GM21723 (cell line): ENCODE data around the gene SH2D4B.

Source experiments
- ATAC-seq: cut with Tn5 transposase; IDR thresholded peaks from one replicate; pipeline ENCODE4 v1.9.1; 2021; ENCODE audit warnings: mild to moderate bottlenecking, moderate library complexity; ENCODE audit not compliant: unreplicated experiment

The SH2D4B gene

GRCh38 chr10:80503584-80504157 is 34.0 kb upstream of the SH2D4B start:
- no peak for ATAC-seq

GRCh38 chr10:80504158-80504811 is 33.4 kb upstream of the SH2D4B start:
- no peak for ATAC-seq

DNA sequence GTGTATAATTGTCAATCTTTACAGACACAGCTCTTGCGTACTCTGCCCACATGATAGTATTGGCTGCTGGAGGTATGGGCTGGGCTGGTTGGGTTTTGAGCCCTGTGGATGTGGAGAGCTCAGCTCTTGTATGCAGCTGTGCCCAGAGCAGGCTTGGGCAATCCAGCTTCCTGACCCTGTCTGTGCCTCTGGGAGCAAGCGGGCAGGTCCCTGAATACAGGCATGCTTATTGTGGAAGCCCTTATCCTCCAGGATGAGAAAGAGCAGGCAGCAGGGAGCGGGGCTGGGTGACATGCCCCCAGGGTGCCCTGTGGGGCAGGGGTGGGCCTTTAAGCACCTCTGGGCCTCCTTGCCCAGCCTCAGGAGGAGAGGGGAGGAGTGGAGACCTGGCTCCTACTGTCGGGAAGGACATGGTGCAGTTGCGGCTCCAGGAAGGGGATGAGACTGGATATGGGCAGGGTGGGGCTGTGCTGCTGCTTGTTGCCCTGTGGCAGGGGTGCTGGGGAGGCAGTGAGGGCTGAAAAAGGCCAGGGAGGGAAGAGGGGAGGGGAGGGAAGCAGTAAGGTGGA is 32.7 kb upstream of the SH2D4B start:
- ATAC-seq: no peak

DNA sequence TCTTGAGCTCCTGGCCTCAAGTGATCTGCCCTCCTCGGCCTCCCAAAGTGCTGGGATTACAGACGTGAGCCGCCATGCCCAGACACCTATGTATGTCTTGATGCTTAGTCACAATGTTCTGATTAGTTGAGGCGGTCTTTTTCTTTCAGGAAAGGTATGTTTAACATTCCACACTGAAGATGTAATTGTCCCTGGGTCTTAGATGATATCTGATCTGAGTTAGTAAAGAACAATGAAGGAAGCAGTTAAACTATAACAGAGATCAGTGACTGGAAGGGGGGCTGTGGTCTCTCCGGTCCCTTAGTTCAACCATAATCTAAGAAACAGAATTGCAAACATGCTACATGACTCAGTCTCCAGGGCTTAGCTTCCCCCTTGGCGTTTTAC is 31.5 kb upstream of the SH2D4B start:
- ATAC-seq: no peak

- no peak for ATAC-seq
Observed at GRCh38 chr10:80506836-80507487, 30.7 kb upstream of the SH2D4B start.

DNA sequence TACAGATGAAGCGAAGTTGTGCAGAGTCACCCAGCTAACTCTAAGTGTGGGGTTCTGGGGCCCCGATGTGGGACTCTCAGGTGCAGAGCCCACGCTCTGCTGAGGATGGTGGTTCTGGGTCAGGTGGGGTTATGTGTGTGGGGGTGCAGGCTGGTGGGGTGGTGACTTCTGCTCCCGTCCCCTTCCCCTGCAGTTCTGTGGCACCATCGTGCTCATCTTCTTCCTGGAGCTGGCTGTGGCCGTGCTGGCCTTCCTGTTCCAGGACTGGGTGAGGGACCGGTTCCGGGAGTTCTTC is 28.6 kb upstream of the SH2D4B start:
- no peak for ATAC-seq

DNA sequence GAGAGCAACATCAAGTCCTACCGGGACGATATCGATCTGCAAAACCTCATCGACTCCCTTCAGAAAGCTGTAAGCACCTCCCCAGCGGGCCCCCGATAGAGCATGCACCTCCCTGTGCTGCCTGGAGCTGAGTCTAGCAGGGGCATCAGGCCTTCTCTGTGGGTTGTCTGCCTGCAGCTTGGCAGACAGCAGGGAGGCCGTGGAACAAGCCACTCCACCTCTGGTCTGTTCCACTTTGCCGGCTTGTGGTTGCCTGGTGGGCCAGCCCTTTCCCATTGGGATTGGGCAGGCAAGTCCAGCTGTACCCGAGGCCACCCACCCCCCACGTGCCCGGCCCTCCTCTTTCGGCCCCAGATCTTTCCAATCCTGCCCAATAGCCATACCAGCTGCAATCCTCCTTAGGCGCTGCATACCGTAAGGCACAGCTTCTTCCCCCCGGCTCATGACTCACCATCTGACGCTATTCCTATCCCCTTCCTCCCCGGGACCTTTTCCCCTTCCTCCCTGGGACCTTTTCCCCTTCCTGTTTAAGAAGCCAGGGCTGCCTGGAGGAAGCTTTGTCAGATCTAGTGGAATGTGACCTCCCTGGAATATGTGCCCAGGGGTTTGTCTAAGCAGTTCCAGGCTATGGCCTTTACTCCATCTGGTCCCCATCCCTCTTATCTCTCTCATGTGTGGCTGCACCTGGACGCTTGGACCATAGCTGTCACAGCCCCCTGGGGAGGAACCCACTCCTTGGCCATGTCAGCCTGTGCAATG is 28.1 kb upstream of the SH2D4B start:
- no peak for ATAC-seq

- ATAC-seq: no peak
Observed at GRCh38 chr10:80512031-80512526, 25.6 kb upstream of the SH2D4B start.

DNA sequence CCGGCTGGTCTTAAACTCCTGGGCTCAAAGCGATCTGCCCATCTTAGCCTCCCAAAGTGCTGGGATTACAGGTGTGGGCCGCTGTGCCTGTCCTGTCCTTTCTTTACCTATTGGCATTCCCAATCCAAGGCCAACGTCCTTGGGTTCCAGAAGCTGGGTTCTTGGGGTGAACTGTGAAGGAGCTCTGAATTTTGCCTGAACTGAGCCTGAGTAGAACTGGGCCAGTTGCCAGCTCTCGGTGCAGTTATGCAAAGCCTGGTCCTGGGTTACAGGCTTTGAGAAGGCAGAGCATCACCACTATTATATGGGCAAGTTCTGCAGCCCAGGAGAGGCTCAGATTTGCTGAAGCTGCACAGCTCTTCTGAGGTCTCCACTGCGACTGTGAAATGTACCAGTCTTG is 24.6 kb upstream of the SH2D4B start:
- no peak for ATAC-seq

GRCh38 chr10:80515511-80515910 is 22.2 kb upstream of the SH2D4B start:
- ATAC-seq: no peak

DNA sequence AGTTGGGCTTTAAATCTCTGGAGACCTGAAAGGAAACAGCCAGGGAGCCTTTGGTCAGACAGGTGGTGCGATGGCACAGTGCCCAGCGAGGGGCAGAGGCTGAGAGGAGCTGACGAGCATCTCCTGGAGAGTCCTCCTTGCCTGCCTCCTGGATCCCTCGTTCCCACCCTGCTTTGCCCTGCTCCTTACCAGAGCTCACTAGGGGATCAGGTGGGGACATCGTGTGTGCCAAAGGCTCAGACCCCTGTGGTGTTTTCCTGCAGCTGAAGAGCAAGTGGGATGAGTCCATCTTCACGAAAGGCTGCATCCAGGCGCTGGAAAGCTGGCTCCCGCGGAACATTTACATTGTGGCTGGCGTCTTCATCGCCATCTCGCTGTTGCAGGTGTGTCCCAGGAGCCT is 21.8 kb upstream of the SH2D4B start:
- no peak for ATAC-seq

DNA sequence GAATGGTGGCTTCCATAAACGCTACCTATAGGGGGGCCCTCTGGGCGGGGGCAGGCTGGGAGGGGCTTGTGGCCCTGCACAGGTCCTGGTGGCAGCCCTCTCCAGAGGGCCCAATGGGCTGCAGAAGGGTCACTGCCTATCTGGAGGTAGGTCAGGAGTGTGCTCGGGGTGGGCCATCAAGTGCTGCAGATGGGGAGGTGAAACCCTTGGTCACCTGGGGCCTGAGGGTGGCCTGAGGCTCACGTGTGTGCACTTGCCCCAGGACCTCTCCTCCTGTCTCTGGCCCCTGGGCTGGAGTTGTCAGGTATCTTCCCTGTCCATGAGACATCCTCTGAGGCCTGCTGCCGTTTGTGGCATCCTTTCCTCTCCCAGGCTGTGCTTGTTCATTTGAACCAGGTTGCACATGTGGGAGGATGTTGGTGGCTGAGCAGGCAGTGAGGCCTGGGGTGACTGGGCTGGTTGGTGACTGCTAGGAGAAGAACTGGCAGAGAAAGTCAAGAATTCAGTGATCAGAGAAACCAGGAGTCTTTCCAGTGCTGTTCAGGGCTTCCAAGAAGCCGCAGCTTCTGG is 21.1 kb upstream of the SH2D4B start:
- ATAC-seq: no peak

- ATAC-seq: no peak
Observed at GRCh38 chr10:80517416-80518142, 20.1 kb upstream of the SH2D4B start.

GRCh38 chr10:80518143-80518806 is 19.4 kb upstream of the SH2D4B start:
- ATAC-seq: no peak

- ATAC-seq: peak; percentile 41
Observed at GRCh38 chr10:80518807-80519360, 18.8 kb upstream of the SH2D4B start.

DNA sequence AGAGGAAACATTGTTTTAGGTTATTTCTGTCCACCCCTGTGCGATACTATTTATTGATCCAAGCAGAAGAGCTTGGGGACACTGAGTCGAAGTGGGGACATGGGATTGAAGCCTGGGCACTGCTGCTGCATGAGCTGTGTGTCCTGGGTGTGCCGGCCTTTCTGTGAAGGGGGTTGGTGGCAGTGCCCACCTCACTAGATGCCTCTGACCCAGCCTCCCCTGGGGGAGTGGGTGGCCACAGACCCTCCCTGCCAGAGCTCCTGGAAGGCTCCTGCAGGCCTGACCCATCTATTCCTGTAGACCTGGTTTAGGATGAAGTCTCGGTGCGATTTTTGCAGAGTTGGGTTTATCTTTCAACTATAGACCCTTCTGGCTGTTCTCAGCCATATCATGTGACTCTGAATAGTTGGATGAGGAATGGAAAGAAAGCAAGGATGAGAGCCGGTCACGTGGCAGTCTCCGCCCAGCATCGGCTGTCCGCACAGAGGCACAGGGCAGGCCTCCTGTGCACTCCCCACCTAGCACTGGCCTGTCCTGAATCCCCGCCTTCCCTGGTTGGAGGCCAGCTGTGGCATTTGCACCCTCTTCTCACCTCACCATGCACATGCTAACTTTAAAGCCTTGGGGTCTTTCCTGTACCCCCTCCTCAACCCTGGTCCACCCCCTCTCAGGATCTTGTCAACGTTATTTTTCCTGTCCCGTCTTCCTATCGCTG is 17.6 kb upstream of the SH2D4B start:
- ATAC-seq: no peak

- ATAC-seq: no peak
Observed at GRCh38 chr10:80520661-80521470, 16.8 kb upstream of the SH2D4B start.

DNA sequence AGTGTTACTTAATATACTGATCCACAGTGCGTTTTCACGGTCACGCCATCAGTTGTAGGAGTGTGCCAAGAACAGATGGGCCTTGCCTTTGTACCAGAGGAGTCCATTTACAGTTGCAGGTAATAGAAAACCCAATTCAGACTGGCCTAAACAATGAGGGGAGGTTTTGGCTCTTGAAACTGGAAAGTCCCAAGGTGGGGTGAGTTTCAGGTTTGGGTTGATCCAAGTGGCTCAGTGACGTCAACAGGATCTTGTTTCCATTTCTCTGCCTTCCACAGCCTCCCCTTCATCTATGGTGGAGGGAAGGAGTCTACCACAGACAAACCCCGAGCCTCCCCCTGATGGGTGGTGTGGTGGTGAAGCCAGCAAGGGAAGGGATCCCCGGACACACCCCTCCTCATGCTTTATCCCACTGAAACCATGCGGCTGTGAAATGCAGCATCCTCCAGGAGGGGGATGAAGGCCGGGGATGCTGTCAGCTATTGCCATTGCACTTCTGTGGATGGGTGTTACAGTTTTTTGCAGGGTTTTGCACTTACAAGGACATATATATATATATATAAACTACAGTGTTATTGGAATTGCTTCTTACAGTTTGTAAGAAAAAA is 14.8 kb upstream of the SH2D4B start:
- ATAC-seq: no peak
